ENCODE results near the gene TMOD1. TPM values are rescaled to one million over a fixed set of nuclear protein-coding genes. Genes with fewer than 3 reads are reported as not detected.

TMOD1 gene
- total RNA-seq, 1 experiment from 2014 or later = 1.0 TPM

- ATAC-seq = no peak
- no peak for DNase-seq (ENCODE audit: low spot score)
- H3K27me3 Mint-ChIP-seq (ENCODE audit: low read depth) = no peaks in the 10 kb centered on the region; the same call in 1 of the 2 replicates
- no peak overlapping the region for H3K4me3 Mint-ChIP-seq
- H3K4me1 Mint-ChIP-seq = peaks cover 15% of the 10 kb centered on the region
- ChIA-PET CTCF (interaction anchor here (1.2 to 3.1 kb wide), 2 partner anchors 31 to 48 kb away, joined by 3 to 12 read pairs; no protein-coding TSS in a partner anchor), POLR2A (no interaction called here)
- no peak overlapping the region for H3K27ac Mint-ChIP-seq
- H3K9me3 Mint-ChIP-seq = no peaks in the 10 kb centered on the region
- TF ChIP-seq FOXP1 (CRISPR knock-in tag; IDR thresholded peaks at IDR 0.05; ENCODE audit: borderline replicate concordance) (no peak), HMGA2 (CRISPR knock-in tag; IDR thresholded peaks at IDR 0.05) (no peak), ERG (CRISPR knock-in tag; IDR thresholded peaks at IDR 0.05) (no peak), CBFB (CRISPR knock-in tag; IDR thresholded peaks at IDR 0.05; ENCODE audit: low read depth) (no peak), NR1H2 (CRISPR knock-in tag; IDR thresholded peaks at IDR 0.05) (no peak), ATF2 (CRISPR knock-in tag; IDR thresholded peaks at IDR 0.05; ENCODE audit: borderline replicate concordance, low read depth) (no peak), SOX15 (CRISPR knock-in tag; IDR thresholded peaks at IDR 0.05) (no peak), FOXJ3 (CRISPR knock-in tag; IDR thresholded peaks at IDR 0.05; ENCODE audit: borderline replicate concordance) (no peak), NR3C1 (CRISPR knock-in tag; conservative IDR thresholded peaks at IDR 0.05; ENCODE audit: low read depth) (no peak), AFF4 (CRISPR knock-in tag; IDR thresholded peaks at IDR 0.05; ENCODE audit: borderline replicate concordance) (no peak), SMAD4 (CRISPR knock-in tag; IDR thresholded peaks at IDR 0.05) (no peak), GRHL2 (CRISPR knock-in tag; IDR thresholded peaks at IDR 0.05; ENCODE audit: insufficient replicate concordance, severe bottlenecking) (no peak), ZNF219 (CRISPR knock-in tag; IDR thresholded peaks at IDR 0.05; ENCODE audit: borderline replicate concordance) (no peak)
- TF ChIP-seq, protein P1, sequence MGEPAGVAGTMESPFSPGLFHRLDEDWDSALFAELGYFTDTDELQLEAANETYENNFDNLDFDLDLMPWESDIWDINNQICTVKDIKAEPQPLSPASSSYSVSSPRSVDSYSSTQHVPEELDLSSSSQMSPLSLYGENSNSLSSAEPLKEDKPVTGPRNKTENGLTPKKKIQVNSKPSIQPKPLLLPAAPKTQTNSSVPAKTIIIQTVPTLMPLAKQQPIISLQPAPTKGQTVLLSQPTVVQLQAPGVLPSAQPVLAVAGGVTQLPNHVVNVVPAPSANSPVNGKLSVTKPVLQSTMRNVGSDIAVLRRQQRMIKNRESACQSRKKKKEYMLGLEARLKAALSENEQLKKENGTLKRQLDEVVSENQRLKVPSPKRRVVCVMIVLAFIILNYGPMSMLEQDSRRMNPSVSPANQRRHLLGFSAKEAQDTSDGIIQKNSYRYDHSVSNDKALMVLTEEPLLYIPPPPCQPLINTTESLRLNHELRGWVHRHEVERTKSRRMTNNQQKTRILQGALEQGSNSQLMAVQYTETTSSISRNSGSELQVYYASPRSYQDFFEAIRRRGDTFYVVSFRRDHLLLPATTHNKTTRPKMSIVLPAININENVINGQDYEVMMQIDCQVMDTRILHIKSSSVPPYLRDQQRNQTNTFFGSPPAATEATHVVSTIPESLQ (CRISPR knock-in tag; IDR thresholded peaks at IDR 0.05) = no peak
- TF ChIP-seq, protein P2, sequence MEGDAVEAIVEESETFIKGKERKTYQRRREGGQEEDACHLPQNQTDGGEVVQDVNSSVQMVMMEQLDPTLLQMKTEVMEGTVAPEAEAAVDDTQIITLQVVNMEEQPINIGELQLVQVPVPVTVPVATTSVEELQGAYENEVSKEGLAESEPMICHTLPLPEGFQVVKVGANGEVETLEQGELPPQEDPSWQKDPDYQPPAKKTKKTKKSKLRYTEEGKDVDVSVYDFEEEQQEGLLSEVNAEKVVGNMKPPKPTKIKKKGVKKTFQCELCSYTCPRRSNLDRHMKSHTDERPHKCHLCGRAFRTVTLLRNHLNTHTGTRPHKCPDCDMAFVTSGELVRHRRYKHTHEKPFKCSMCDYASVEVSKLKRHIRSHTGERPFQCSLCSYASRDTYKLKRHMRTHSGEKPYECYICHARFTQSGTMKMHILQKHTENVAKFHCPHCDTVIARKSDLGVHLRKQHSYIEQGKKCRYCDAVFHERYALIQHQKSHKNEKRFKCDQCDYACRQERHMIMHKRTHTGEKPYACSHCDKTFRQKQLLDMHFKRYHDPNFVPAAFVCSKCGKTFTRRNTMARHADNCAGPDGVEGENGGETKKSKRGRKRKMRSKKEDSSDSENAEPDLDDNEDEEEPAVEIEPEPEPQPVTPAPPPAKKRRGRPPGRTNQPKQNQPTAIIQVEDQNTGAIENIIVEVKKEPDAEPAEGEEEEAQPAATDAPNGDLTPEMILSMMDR (IDR thresholded peaks at IDR 0.05) = no peak
- TF ChIP-seq, protein P3, sequence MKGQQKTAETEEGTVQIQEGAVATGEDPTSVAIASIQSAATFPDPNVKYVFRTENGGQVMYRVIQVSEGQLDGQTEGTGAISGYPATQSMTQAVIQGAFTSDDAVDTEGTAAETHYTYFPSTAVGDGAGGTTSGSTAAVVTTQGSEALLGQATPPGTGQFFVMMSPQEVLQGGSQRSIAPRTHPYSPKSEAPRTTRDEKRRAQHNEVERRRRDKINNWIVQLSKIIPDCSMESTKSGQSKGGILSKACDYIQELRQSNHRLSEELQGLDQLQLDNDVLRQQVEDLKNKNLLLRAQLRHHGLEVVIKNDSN (CRISPR knock-in tag; IDR thresholded peaks at IDR 0.05) = no peak
- no peaks in the 10 kb centered on the region for H3K36me3 Mint-ChIP-seq
Measured at GRCh38 chr9:97567894-97568202, 66.4 kb downstream of the TMOD1 start.

All from WTC11 (cell line).